Heart right ventricle (tissue), 16 donors: ENCODE measurements around the gene LRRN4. TPM values are rescaled to one million over a fixed set of nuclear protein-coding genes. Genes with fewer than 3 reads are reported as not detected.

ENCODE experiments used
- ATAC-seq, 8 donors: fragments of 200-7000 bp; cut with Tn5 transposase; one replicate each; pipeline ENCODE4 v1.9.1; 2020; ENCODE audit warnings: mild to moderate bottlenecking in 8 of 8, moderate library complexity in 8 of 8, moderate number of reproducible peaks in 1 of 8
- DNase-seq, 2 donors: peaks; one replicate each; pipeline ENCODE4 v3.0.0-alpha.2; 2020
- H3K27ac ChIP-seq, 10 donors: fragments of 200-600 bp; sonication (generic) in 2 of 10; one replicate each; pipeline versions ENCODE4 v1.5.0 to v1.8.0; 2020 to 2022; ENCODE audit warnings: mild to moderate bottlenecking in 3 of 10
- H3K27me3 ChIP-seq, 7 donors: fragments of 200-600 bp; one replicate each; pipeline ENCODE4 v1.8.0; 2021 to 2022; ENCODE audit warnings: mild to moderate bottlenecking in 2 of 7
- H3K36me3 ChIP-seq, 9 donors: fragments of 200-600 bp; sonication (generic) in 1 of 9; one replicate each; pipeline versions ENCODE4 v1.5.0 to v1.8.0; 2020 to 2022; ENCODE audit warnings: mild to moderate bottlenecking in 2 of 9
- H3K4me1 ChIP-seq, 9 donors: fragments of 200-600 bp; sonication (generic) in 1 of 9; one replicate each; pipeline versions ENCODE4 v1.5.0 to v1.8.0; 2020 to 2022; ENCODE audit warnings: mild to moderate bottlenecking in 4 of 9
- H3K4me3 ChIP-seq, 10 donors: fragments of 200-600 bp; sonication (generic) in 2 of 10; one replicate each; pipeline versions ENCODE4 v1.5.0 to v1.8.0; 2020 to 2022; ENCODE audit warnings: mild to moderate bottlenecking in 7 of 10, moderate library complexity in 2 of 10
- H3K9me3 ChIP-seq, 11 donors: fragments of 200-600 bp in 10 of 11; sonication (generic) in 2 of 11; one replicate each; pipeline versions ENCODE4 v1.5.0 to v1.8.0; 2013 to 2022; ENCODE audit warnings: mild to moderate bottlenecking in 2 of 11, control low read depth in 1 of 11, moderate library complexity in 1 of 11
- CTCF ChIP-seq, 9 donors: fragments of 200-600 bp; sonication (generic) in 2 of 9; IDR thresholded peaks; one replicate each; pipeline versions ENCODE4 v1.5.0 to v1.8.0; 2021 to 2022; ENCODE audit warnings: antibody characterized with exemption in 9 of 9, mild to moderate bottlenecking in 5 of 9, moderate library complexity in 1 of 9
- WGBS, 2 donors: extraction: QIAGEN DNeasy Blood & Tissue Kit; methylation state at CpG; one replicate each; pipeline ENCODE4 v1.1.7; 2013; ENCODE audit warnings: inconsistent platforms in 1 of 2; 5-methylcytosine and 5-hydroxymethylcytosine counted together
- intact Hi-C, 10 donors: fragments of 100-400 bp; cut with DNase I; formaldehyde crosslinking; loops; one replicate each; pipeline versions ENCODE4 v1.11.1 to v1.14.2; 2022
- polyA plus RNA-seq, 2 donors: library from polyadenylated mRNA; stranded (reverse); fragments of 200-250 nt; gene quantifications; one replicate each; pipeline ENCODE4 v1.2.3, GENCODE V29; 2013
- total RNA-seq, 10 donors: library from RNA; stranded (reverse); fragmentation: NEBNext Ultra II Directional in 3 of 10; extraction: Animal tissue kit (Norgen Biotek cat#: 25700) in 3 of 10; gene quantifications; one replicate each; pipeline versions ENCODE4 v1.2.1 to v1.2.4, GENCODE V29; 2021 to 2023
- donor health status: Arrhythmogenic right ventricular cardiomyopathy.
- donor health status: ischemic (EF 13 %, LVEDD 7.1; RV severe dilation, severe dysfunction).
- donor health status: healthy with polysubstance abuse.
- donor health status: DM: no; HTN: yes; CAD: no.
- donor health status: DM: no; HTN: no; CAD: no.
- donor health status: ischemic (EF 25% LVEDD 6.9; RV normal size, moderate dysfunction).
- donor health status: ischemic (EF 25% LVEDD 5.7; RV mildly dilated, moderate dysfunction).
- donor health status: healthy.
- donor health status: DM: yes; HTN: yes; CAD: no.
- donor health status: Ischemic cardiomyopathy.
- donor health status: ischemic (EF 35%, LVEDD 5.7; RV mildly dilated, moderate dysfunction).
- donor health status: nonischemic (EF 11% LVEDD 7.7; RV severe dilation, severe dysfunction).
- donor health status: DM: yes; HTN: yes; CAD: no.
- donor health status: PGD.
- donor health status: ischemic (EF 29% LVEDD 5.4; RV normal size, mild dysfunction).
- donor health status: nonischemic (EF 23%, LVEDD 6.1; RV moderate dilation, normal function).

The LRRN4 gene
- total and polyA plus RNA-seq, 12 donors: 0.11 to 1.1 (median 0.21) TPM; not detected in 4

GRCh38 chr20:6079016-6079415, 25.2 kb upstream of the LRRN4 start:
- peaks cover 0 to 18% (median 0%) of the 10 kb centered on the region in 9 donors for H3K36me3 ChIP-seq
- H3K4me3 ChIP-seq: no peak overlapping the region
- no peak overlapping the region for H3K27ac ChIP-seq
- no peak for TF ChIP-seq CTCF (IDR thresholded peaks at IDR 0.05)
- H3K4me1 ChIP-seq: peaks cover 0 to 19% (median 5%) of the 10 kb centered on the region in 9 donors
- ATAC-seq: no peak
- intact Hi-C loops: loop anchor here in 8 of 10 donors (2.0 to 10.0 kb wide), 8 partner anchors 77 to 554 kb away; partner anchors contain the start of genes MCM8 (in 2 of the 8) and TRMT6 (in 2 of the 8)
- no peaks in the 10 kb centered on the region for H3K9me3 ChIP-seq
- 75 to 80% methylated on average over 2 of the region's 2 CpGs for WGBS, 2 donors
- DNase-seq: no peak
- no peaks in the 10 kb centered on the region for H3K27me3 ChIP-seq

- ATAC-seq: peak; percentile 57 to 79 (median 74)
- H3K36me3 ChIP-seq: peaks cover 0 to 10% (median 0%) of the 10 kb centered on the region in 9 donors
- WGBS, 2 donors: 20 to 38% methylated on average over 8 of the region's 8 CpGs
- peaks cover 0 to 22% (median 5%) of the 10 kb centered on the region in 9 donors for H3K4me1 ChIP-seq
- H3K4me3 ChIP-seq: no peak overlapping the region
- TF ChIP-seq CTCF (IDR thresholded peaks at IDR 0.05): no peak
- no peaks in the 10 kb centered on the region for H3K27me3 ChIP-seq
- no peaks in the 10 kb centered on the region for H3K9me3 ChIP-seq
- DNase-seq: peak; percentile 39 to 59
- H3K27ac ChIP-seq: peak overlapping the region in 9 of 10 donors; percentile 35 to 85 (median 74)
- intact Hi-C loops: loop anchor here in 9 of 10 donors (2.0 to 10.0 kb wide), 10 partner anchors 67 to 551 kb away; partner anchors contain the start of genes MCM8 (in 3 of the 9) and TRMT6 (in 3 of the 9)
Measured at GRCh38 chr20:6075428-6076219, 21.8 kb upstream of the LRRN4 start.

GRCh38 chr20:6074784-6075183, 20.9 kb upstream of the LRRN4 start:
- H3K9me3 ChIP-seq: no peaks in the 10 kb centered on the region
- TF ChIP-seq CTCF (IDR thresholded peaks at IDR 0.05): no peak
- intact Hi-C loops: loop anchor here in 8 of 10 donors (2.0 to 10.0 kb wide), 8 partner anchors 72 to 550 kb away; partner anchors contain the start of genes MCM8 (in 3 of the 8) and TRMT6 (in 3 of the 8)
- no peaks in the 10 kb centered on the region for H3K27me3 ChIP-seq
- ATAC-seq (no peak), DNase-seq (no peak)
- H3K4me1 ChIP-seq: peaks cover 0 to 22% (median 5%) of the 10 kb centered on the region in 9 donors
- H3K27ac ChIP-seq: peak overlapping the region in 9 of 10 donors; percentile 35 to 85 (median 74)
- WGBS, 2 donors: 80 to 83% methylated on average over 2 of the region's 2 CpGs
- H3K4me3 ChIP-seq: no peak overlapping the region
- peaks cover 0 to 10% (median 0%) of the 10 kb centered on the region in 9 donors for H3K36me3 ChIP-seq

GRCh38 chr20:6074145-6074561, 20.3 kb upstream of the LRRN4 start:
- WGBS, 2 donors: 44 to 52% methylated on average over 2 of the region's 2 CpGs
- Histone ChIP-seq H3K27me3 (no peaks in the 10 kb centered on the region), H3K27ac (peak overlapping the region in 9 of 10 donors; percentile 35 to 85 (median 74)), H3K4me3 (no peak overlapping the region), H3K4me1 (peaks cover 0 to 22% (median 5%) of the 10 kb centered on the region in 9 donors), H3K36me3 (peaks cover 0 to 8% (median 0%) of the 10 kb centered on the region in 9 donors), H3K9me3 (no peaks in the 10 kb centered on the region)
- DNase-seq (peak in 1 of 2 donors; percentile 41), ATAC-seq (peak; percentile 56 to 87 (median 81))
- TF ChIP-seq CTCF (IDR thresholded peaks at IDR 0.05): peak in 8 of 9 donors; percentile 17 to 53 (median 32)
- intact Hi-C loops: loop anchor here in 6 of 10 donors (2.0 to 10.0 kb wide), 6 partner anchors 122 to 549 kb away; partner anchors contain the start of genes MCM8 (in 1 of the 6) and TRMT6 (in 1 of the 6)
